Myocyte (in vitro differentiated cells): Measurements from ENCODE around the gene LRRC1. TPM values are rescaled to one million over a fixed set of nuclear protein-coding genes. Genes with fewer than 3 reads are reported as not detected.
"Not testable (repeated sequence)": the region's sequence is repeated elsewhere in the genome, so short reads cannot be mapped to it uniquely, and the experiment has no call there.

ENCODE experiments used
- DNase-seq: peaks from one replicate; pipeline ENCODE4 v3.0.0-alpha.2; 2012; ENCODE audit warnings: low read depth
- total RNA-seq: library from RNA; depleted of rRNA; stranded (reverse); fragments of >200 nt; gene quantifications from 2 replicates; pipeline ENCODE4 v1.2.3, GENCODE V29; 2014

LRRC1 gene
- total RNA-seq, 1 donor from 2014 or later: 13.9 TPM

GRCh38 chr6:53792016-53792415 is 2.8 kb upstream of the LRRC1 start:
- DNase-seq: no peak

- DNase-seq: no peak
These were observed 1.9 kb upstream of the LRRC1 start for GRCh38 chr6:53792973-53793317.

- peak; percentile 12 for DNase-seq
These were observed 1.3 kb upstream of the LRRC1 start for GRCh38 chr6:53793318-53794136.

GRCh38 chr6:53794137-53794719 is 577 bp upstream of the LRRC1 start:
- peak; percentile 86 for DNase-seq

GRCh38 chr6:53795340-53795701 is 516 bp downstream of the LRRC1 start:
- DNase-seq: peak; percentile 12

- DNase-seq: no peak
These were observed 1.1 kb downstream of the LRRC1 start for GRCh38 chr6:53795702-53796450.

GRCh38 chr6:53796451-53796780 is 1.6 kb downstream of the LRRC1 start:
- no peak for DNase-seq

- DNase-seq: peak; percentile 26
These were observed 2.0 kb downstream of the LRRC1 start for GRCh38 chr6:53796791-53797190.

- DNase-seq: no peak
These were observed 2.5 kb downstream of the LRRC1 start for GRCh38 chr6:53797304-53797703.

- no peak for DNase-seq
These were observed 4.5 kb downstream of the LRRC1 start for GRCh38 chr6:53799340-53799739.

GRCh38 chr6:53801022-53801421 is 6.2 kb downstream of the LRRC1 start:
- DNase-seq: no peak

- DNase-seq: no peak
These were observed 7.8 kb downstream of the LRRC1 start for GRCh38 chr6:53802582-53802981.

GRCh38 chr6:53803081-53803860 is 8.5 kb downstream of the LRRC1 start:
- no peak for DNase-seq

GRCh38 chr6:53805016-53805415 is 10.2 kb downstream of the LRRC1 start:
- no peak for DNase-seq

GRCh38 chr6:53805725-53806124 is 10.9 kb downstream of the LRRC1 start:
- DNase-seq: no peak

GRCh38 chr6:53807606-53808005 is 12.8 kb downstream of the LRRC1 start:
- DNase-seq: not testable (repeated sequence)

- DNase-seq: no peak
These were observed 13.6 kb downstream of the LRRC1 start for GRCh38 chr6:53808302-53808881.

- DNase-seq: no peak
These were observed 14.9 kb downstream of the LRRC1 start for GRCh38 chr6:53809691-53810090.

GRCh38 chr6:53811082-53811481 is 16.3 kb downstream of the LRRC1 start:
- no peak for DNase-seq

GRCh38 chr6:53811746-53812145 is 16.9 kb downstream of the LRRC1 start:
- DNase-seq: no peak

GRCh38 chr6:53813096-53813495 is 18.3 kb downstream of the LRRC1 start:
- peak; percentile 35 for DNase-seq
